Motor neuron (in vitro differentiated cells): ENCODE data around the gene TNFSF13B. TPM values are rescaled to one million over a fixed set of nuclear protein-coding genes. Genes with fewer than 3 reads are reported as not detected.

Source experiments
- ATAC-seq, 8 experiments: fragments of 200-7000 bp; cut with Tn5 transposase; replicated peaks in 6 of 8; 2 replicates each; pipeline ENCODE4 v1.8.0; 2021; ENCODE audit warnings: mild to moderate bottlenecking in 8 of 8, moderate library complexity in 8 of 8
- H3K27ac ChIP-seq, 2 donors: fragments of 250-450 bp; sonication (Bioruptor Pico); 2 replicates each; pipeline ENCODE4 v1.9.0; 2021; ENCODE audit warnings: antibody characterized with exemption in 2 of 2, mild to moderate bottlenecking in 2 of 2, moderate library complexity in 1 of 2
- H3K4me1 ChIP-seq, 2 donors: fragments of 250-450 bp; sonication (Bioruptor Pico); replicated peaks in 1 of 2; 2 replicates each; pipeline ENCODE4 v1.6.1; 2021; ENCODE audit warnings: antibody characterized with exemption in 2 of 2, mild to moderate bottlenecking in 2 of 2, moderate library complexity in 1 of 2
- H3K4me3 ChIP-seq, 5 donors: fragments of 250-450 bp; sonication (Bioruptor Pico); 2 replicates each; pipeline ENCODE4 v1.9.0; 2021; ENCODE audit warnings: antibody characterized with exemption in 5 of 5, mild to moderate bottlenecking in 5 of 5, moderate library complexity in 4 of 5
- WGBS, 10 experiments: fragments of 450-650 bp; shearing (Covaris generic); methylation state at CpG; one replicate each; pipeline ENCODE4 v1.0.0; 2022; 5-methylcytosine and 5-hydroxymethylcytosine counted together
- in situ Hi-C, 9 experiments: fragments of 400-800 bp; cut with MboI; loops; one replicate each; pipeline ENCODE4 v1.15.0; 2021; ENCODE audit warnings: low sequenced_read_pairs in 9 of 9, low pct_unique_long_range_greater_than_20kb in 2 of 9; ENCODE audit not compliant: unreplicated experiment in 9 of 9
- total RNA-seq, 8 experiments: library from RNA; unstranded; fragments of 300-600 nt; gene quantifications; 2 replicates each; pipeline versions ENCODE4 v1.2.3 to v1.2.4, GENCODE V29; 2022

Gene TNFSF13B, protein sequence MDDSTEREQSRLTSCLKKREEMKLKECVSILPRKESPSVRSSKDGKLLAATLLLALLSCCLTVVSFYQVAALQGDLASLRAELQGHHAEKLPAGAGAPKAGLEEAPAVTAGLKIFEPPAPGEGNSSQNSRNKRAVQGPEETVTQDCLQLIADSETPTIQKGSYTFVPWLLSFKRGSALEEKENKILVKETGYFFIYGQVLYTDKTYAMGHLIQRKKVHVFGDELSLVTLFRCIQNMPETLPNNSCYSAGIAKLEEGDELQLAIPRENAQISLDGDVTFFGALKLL
- total RNA-seq: 1 to 10 TPM in 3 of 8 experiments, under 1 TPM in 5; 0.17 to 3.1 (median 0.73) TPM

- in situ Hi-C loops: no loop called here
- WGBS, 10 experiments: 0 to 100% (median 49%) methylated on average over 1 to 11 of the region's 16 CpGs
- ATAC-seq: peak in 3 of 8 experiments; percentile 75 to 85 (median 77)
- Histone ChIP-seq H3K27ac (no peak within 1 kb of the TSS), H3K4me3 (no peak within 1 kb of the TSS), H3K4me1 (no peaks in the 10 kb centered on the region)
These were observed at the start of gene TNFSF13B for GRCh38 chr13:108269601-108270328. TNFSF13B (plus strand) TSS chr13:108269718; CDS start chr13:108269896, 178 bp downstream.

GRCh38 chr13:108220041-108220440, 49.5 kb upstream of the TNFSF13B start:
- no peak for ATAC-seq
- 20 to 100% (median 73%) methylated on average over 1 of the region's 1 CpG; no CpG with 5 or more reads in 3 of the 10 experiments for WGBS, 10 experiments
- no peak overlapping the region for H3K27ac ChIP-seq
- H3K4me3 ChIP-seq: no peak overlapping the region
- peaks cover 16 to 41% of the 10 kb centered on the region in 2 donors for H3K4me1 ChIP-seq
- in situ Hi-C loops: no loop called here

DNA sequence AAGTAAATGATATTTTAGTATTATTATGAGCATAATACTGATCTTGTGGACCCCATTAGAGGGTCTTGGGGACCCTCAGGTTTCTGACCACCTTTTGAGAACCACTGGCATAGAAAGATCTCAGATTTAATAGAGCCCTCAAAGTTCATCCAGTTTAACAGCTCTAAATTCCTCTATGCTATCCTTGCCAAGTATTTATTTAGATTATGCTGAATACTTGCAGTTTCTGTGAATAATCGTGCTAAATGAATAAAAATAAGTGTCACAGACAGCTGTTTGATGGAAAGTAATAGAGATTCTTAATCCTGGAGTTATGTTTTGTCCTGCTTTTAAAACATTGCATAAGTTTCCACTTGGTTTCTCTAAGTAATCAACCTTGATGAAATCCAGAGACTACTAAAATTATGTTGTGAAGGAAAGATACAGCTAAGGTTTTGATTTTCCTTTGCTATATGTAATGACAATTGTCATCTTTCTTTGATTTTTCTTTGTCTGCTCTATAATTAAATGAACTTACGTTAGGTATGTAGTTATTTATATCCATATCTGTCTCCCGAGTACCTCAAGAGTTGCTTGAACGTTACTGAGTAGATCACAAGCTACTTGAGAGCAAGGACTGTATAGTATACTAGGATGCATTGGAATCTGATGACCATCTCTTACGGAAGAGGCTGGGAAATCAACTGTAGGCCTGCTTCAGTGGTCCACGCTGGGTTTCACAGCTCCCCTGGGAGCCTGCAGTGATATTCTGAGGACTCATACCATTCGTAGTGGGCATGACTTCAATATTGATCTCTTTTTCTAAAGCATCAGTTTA, 45.6 kb upstream of the TNFSF13B start:
- H3K27ac ChIP-seq: no peak overlapping the region
- ATAC-seq: peak in 3 of 8 experiments; percentile 64 to 73 (median 73)

DNA sequence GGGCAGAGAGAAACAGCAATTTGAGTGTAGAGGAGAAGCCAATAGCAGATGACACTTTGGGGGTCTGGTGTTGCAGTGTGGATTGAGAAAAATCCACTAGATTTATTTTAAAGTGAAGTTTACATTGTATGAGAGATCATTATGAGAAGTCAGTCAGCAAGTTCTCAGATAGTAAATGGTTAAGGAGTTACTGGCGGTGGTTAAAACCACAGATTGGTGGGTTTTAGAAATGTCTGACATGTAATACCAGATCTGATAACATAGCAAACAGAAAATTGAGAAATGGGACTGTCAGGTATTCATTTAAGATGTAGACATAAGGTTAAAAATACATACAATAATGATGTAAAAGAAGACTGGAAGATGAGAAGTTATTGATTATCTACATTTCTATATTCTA, 44.1 kb upstream of the TNFSF13B start:
- Histone ChIP-seq H3K4me1 (peaks cover 9 to 54% of the 10 kb centered on the region in 2 donors), H3K4me3 (no peak overlapping the region), H3K27ac (no peak overlapping the region)
- in situ Hi-C loops: no loop called here
- ATAC-seq: no peak
- 40 to 100% (median 94%) methylated on average over 1 of the region's 1 CpG; no CpG with 5 or more reads in 2 of the 10 experiments for WGBS, 10 experiments

More for the DNA sequence above, 45.6 kb upstream of the TNFSF13B start:
- peaks cover 16 to 59% of the 10 kb centered on the region in 2 donors for H3K4me1 ChIP-seq
- in situ Hi-C loops: no loop called here
- H3K4me3 ChIP-seq: no peak overlapping the region
- 0 to 100% (median 81%) methylated on average over 1 to 6 of the region's 7 CpGs for WGBS, 10 experiments

DNA sequence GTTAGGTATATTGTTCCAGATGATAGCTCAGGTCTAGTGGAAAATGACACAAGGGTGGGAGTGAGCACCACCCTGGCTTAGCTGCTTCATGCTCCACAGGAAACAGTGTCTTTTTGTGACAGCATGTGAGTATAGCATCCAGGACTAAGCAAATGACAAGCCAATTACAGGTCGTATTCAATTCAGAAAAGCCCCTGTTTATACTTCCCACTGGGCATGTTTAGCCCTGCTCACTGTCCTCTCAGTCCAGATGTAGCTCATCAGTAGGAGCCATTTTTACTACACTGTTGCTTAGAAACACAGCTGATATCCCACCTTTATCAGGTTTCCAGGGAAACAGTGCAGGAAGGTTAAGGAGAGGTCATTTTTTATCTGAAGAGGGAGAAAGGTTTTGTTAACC, 43.3 kb upstream of the TNFSF13B start:
- Histone ChIP-seq H3K4me3 (no peak overlapping the region), H3K27ac (peak overlapping the region; percentile 5 to 82), H3K4me1 (peaks cover 9 to 48% of the 10 kb centered on the region in 2 donors)
- in situ Hi-C loops: no loop called here
- WGBS, 10 experiments: 17 to 100% (median 70%) methylated on average over 1 of the region's 1 CpG; no CpG with 5 or more reads in 7 of the 10 experiments
- ATAC-seq: peak in 7 of 8 experiments; percentile 31 to 94 (median 90)

DNA sequence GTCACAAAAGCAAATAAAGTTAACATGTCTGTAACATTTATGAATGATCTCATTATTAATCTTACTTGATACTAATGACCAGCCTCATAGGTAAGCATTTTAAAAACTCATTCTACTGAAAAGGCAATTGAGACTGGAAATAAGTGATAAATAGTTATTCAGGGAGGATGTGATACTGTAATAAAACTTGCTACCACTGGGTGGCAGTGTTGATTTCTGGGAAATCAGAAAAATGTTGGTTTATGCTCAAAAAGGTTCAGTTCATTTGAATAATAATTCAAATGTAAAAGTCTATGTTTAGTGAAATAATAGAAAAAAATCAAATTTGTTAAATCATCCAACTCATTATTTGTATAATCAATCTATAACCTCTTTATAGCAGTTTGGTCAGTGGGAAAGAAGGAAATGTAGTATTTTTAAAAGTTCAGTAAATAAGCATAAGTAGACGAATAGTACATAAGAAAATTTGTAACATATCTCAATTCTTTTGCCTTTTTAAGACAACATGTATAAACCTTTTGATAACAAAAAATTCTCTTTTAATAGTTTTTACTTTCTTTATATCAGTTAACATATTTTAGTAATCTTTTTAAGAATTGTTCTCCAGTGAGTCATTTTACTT, 41.8 kb upstream of the TNFSF13B start:
- in situ Hi-C loops: no loop called here
- peaks cover 7 to 41% of the 10 kb centered on the region in 2 donors for H3K4me1 ChIP-seq
- ATAC-seq: no peak
- 83 to 100% (median 100%) methylated on average over 1 of the region's 1 CpG; no CpG with 5 or more reads in 2 of the 10 experiments for WGBS, 10 experiments
- H3K27ac ChIP-seq: no peak overlapping the region
- no peak overlapping the region for H3K4me3 ChIP-seq

DNA sequence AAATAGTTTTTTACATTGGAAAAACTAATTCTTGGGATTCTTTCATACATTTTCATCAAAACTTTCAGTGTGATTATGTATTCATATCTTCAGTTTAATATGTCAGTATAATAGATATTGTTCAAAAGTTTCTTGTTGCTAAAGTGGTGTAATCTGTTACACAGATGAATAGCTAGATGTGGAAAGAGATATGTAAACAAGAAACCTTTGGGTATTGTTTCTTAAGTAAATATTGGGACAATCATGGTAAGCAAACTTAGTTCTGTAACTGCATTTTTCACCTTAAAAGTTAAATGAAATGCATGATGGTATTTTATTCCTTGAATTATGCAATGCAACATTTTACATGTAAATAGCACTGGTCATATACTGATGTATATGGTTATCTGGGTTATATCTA, 39.1 kb upstream of the TNFSF13B start:
- in situ Hi-C loops: no loop called here
- Histone ChIP-seq H3K4me1 (peaks cover 7 to 27% of the 10 kb centered on the region in 2 donors), H3K27ac (no peak overlapping the region), H3K4me3 (no peak overlapping the region)
- ATAC-seq: no peak

GRCh38 chr13:108249150-108249549, 20.4 kb upstream of the TNFSF13B start:
- Histone ChIP-seq H3K4me3 (no peak overlapping the region), H3K4me1 (no peaks in the 10 kb centered on the region), H3K27ac (no peak overlapping the region)
- WGBS, 10 experiments: 71 to 100% (median 90%) methylated on average over 1 to 4 of the region's 4 CpGs; no CpG with 5 or more reads in 3 of the 10 experiments
- no peak for ATAC-seq
- in situ Hi-C loops: no loop called here

- in situ Hi-C loops: no loop called here
- Histone ChIP-seq H3K4me3 (no peak overlapping the region), H3K27ac (no peak overlapping the region), H3K4me1 (no peaks in the 10 kb centered on the region)
- 23 to 92% (median 61%) methylated on average over 2 of the region's 2 CpGs; no CpG with 5 or more reads in 2 of the 10 experiments for WGBS, 10 experiments
- no peak for ATAC-seq
These were observed 12.3 kb upstream of the TNFSF13B start for GRCh38 chr13:108257248-108257647.

GRCh38 chr13:108263621-108264355, 5.7 kb upstream of the TNFSF13B start:
- no peaks in the 10 kb centered on the region for H3K4me1 ChIP-seq
- H3K4me3 ChIP-seq: no peak overlapping the region
- in situ Hi-C loops: no loop called here
- 74 to 100% (median 95%) methylated on average over 2 to 8 of the region's 9 CpGs; no CpG with 5 or more reads in 1 of the 10 experiments for WGBS, 10 experiments
- H3K27ac ChIP-seq: no peak overlapping the region
- ATAC-seq: no peak

DNA sequence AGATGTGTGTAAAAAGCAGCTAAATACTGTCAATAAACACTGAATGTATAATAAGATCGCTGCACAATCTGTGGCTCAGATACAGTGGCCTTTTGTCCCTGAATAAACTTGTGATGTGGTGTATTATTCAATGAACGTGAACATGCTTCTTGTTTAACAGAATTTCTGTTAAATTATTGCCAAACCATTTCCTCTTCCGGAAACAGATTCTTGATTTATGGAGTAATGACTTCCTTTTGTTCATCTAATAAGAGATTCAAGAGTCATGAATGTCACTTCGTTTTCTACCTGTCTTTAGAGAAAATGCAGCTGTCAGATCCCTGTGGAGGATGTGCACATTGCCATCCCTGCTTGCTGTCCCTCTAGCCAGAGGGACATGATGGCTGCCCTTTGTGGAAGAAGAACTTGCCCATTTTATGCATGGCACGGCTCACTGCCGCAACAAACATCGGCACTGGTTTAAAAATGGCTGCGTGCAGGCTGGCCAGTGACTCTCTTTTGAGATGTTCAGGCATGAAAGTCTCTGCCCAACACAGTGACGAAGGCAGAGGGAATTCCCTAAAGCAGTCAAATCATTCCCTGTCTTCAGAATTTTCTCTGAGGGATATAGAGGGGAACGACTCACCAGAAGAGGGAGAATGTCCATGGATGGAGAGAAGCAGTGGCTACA, 3.1 kb upstream of the TNFSF13B start:
- H3K4me3 ChIP-seq: no peak overlapping the region
- WGBS, 10 experiments: 43 to 100% (median 81%) methylated on average over 1 to 9 of the region's 10 CpGs; no CpG with 5 or more reads in 2 of the 10 experiments
- H3K4me1 ChIP-seq: no peaks in the 10 kb centered on the region
- in situ Hi-C loops: no loop called here
- H3K27ac ChIP-seq: no peak overlapping the region
- no peak for ATAC-seq
